AG08395 (cell line): Measurements from ENCODE around the gene HMSD.
A peak's percentile ranks its signal among the peaks of the same experiment; 100 is the strongest.
"Not testable (repeated sequence)": the region's sequence is repeated elsewhere in the genome, so short reads cannot be mapped to it uniquely, and the experiment has no call there.

Experiments
- DNase-seq: peaks from one replicate; pipeline ENCODE4 v3.0.0; 2012; ENCODE audit warnings: mixed read lengths, low spot score

HMSD gene

GRCh38 chr18:63949068-63949737 lies at the start of gene HMSD:
Gene HMSD, plus strand, starts transcription at chr18:63949301. Its CDS starts 4,155 bp downstream, at chr18:63953456.
- peak; percentile 74 for DNase-seq

- no peak for DNase-seq
These were observed 45.1 kb upstream of the HMSD start for GRCh38 chr18:63903851-63904570.

GRCh38 chr18:63904694-63905093 lies 44.4 kb upstream of the HMSD start:
- no peak for DNase-seq

GRCh38 chr18:63905361-63905760 lies 43.7 kb upstream of the HMSD start:
- no peak for DNase-seq

GRCh38 chr18:63906056-63906455 lies 43.0 kb upstream of the HMSD start:
- DNase-seq, result no peak

GRCh38 chr18:63907664-63908063 lies 41.4 kb upstream of the HMSD start, which contains the start of gene SERPINB10:
Gene SERPINB10, plus strand, starts transcription at chr18:63907958. Its CDS starts 7,553 bp downstream, at chr18:63915511.
- DNase-seq, result no peak

GRCh38 chr18:63908858-63909257 lies 40.2 kb upstream of the HMSD start:
- DNase-seq, result no peak

- DNase-seq, result no peak
These were observed 39.2 kb upstream of the HMSD start for GRCh38 chr18:63909870-63910269.

GRCh38 chr18:63917817-63918216 lies 31.3 kb upstream of the HMSD start:
- no peak for DNase-seq

- DNase-seq, result no peak
These were observed 27.1 kb upstream of the HMSD start for GRCh38 chr18:63922049-63922448.

GRCh38 chr18:63924551-63924950 lies 24.6 kb upstream of the HMSD start:
- peak; percentile 27 for DNase-seq

GRCh38 chr18:63928331-63928730 lies 20.8 kb upstream of the HMSD start:
- DNase-seq, result no peak

GRCh38 chr18:63929369-63929768 lies 19.7 kb upstream of the HMSD start:
- DNase-seq, result not testable (repeated sequence)

GRCh38 chr18:63930773-63931354 lies 18.2 kb upstream of the HMSD start:
- DNase-seq, result no peak

GRCh38 chr18:63936156-63936931 lies 12.8 kb upstream of the HMSD start:
- DNase-seq, result peak; percentile 87

- DNase-seq, result no peak
These were observed 12.1 kb upstream of the HMSD start for GRCh38 chr18:63936932-63937393.

GRCh38 chr18:63940008-63940407 lies 9.1 kb upstream of the HMSD start:
- DNase-seq, result no peak

- DNase-seq, result not testable (repeated sequence)
These were observed 8.5 kb upstream of the HMSD start for GRCh38 chr18:63940543-63941050.

- no peak for DNase-seq
These were observed 1.9 kb upstream of the HMSD start for GRCh38 chr18:63947051-63947790.

GRCh38 chr18:63951302-63951705 lies 2.2 kb downstream of the HMSD start:
- peak; percentile 28 for DNase-seq

- no peak for DNase-seq
These were observed 4.7 kb downstream of the HMSD start for GRCh38 chr18:63953811-63954210.
